K562 (cell line): Measurements from ENCODE around the gene NANS. TPM values are rescaled to one million over a fixed set of nuclear protein-coding genes. Genes with fewer than 3 reads are reported as not detected.
A peak's percentile ranks its signal among the peaks of the same experiment; 100 is the strongest.

ENCODE experiments used
- ARHGAP35 ChIP-seq: fragments of 450-650 bp; IDR thresholded peaks from 2 replicates; pipeline ENCODE4 v1.6.1; 2018; ENCODE audit not compliant: partially characterized antibody
- BCOR ChIP-seq: fragments of 450-650 bp; IDR thresholded peaks from 2 replicates; pipeline ENCODE4 v1.6.1; 2016
- CBX2 ChIP-seq: fragments of 200-600 bp; sonication (generic); IDR thresholded peaks from one replicate; pipeline ENCODE4 v1.6.1; 2012; ENCODE audit warnings: mild to moderate bottlenecking, low read length, inconsistent platforms; ENCODE audit not compliant: insufficient read depth, poor library complexity, severe bottlenecking
- DDX20 ChIP-seq: fragments of 450-650 bp; IDR thresholded peaks from 2 replicates; pipeline ENCODE4 v1.6.1; 2016; ENCODE audit warnings: missing genetic modification characterization, low read depth, mild to moderate bottlenecking, missing compliant biosample characterization, moderate library complexity
- E4F1 ChIP-seq: fragments of 250-450 bp; sonication (Bioruptor Pico); IDR thresholded peaks from 2 replicates; pipeline ENCODE4 v1.5.0; 2021; ENCODE audit warnings: mild to moderate bottlenecking, borderline replicate concordance
- HDAC1 ChIP-seq, 2 experiments: fragments of 450-650 bp; IDR thresholded peaks; 2 replicates each; pipeline ENCODE4 v1.6.1; 2016 to 2017; ENCODE audit warnings: inconsistent platforms in 1 of 2, mild to moderate bottlenecking in 1 of 2, moderate library complexity in 1 of 2
- HNRNPL ChIP-seq: fragments of 200-400 bp; formaldehyde crosslinking; IDR thresholded peaks from 2 replicates; pipeline ENCODE4 v1.6.1; 2017; ENCODE audit warnings: low read depth, mild to moderate bottlenecking, low read length
- ILF3 ChIP-seq: fragments of 450-650 bp; IDR thresholded peaks from 2 replicates; pipeline ENCODE4 v1.6.1; 2018; ENCODE audit warnings: antibody characterized with exemption, mild to moderate bottlenecking, moderate library complexity, borderline replicate concordance
- KLF16 ChIP-seq: IDR thresholded peaks from 2 replicates; pipeline ENCODE4 v1.6.1; 2016; ENCODE audit warnings: antibody characterized with exemption
- MAZ ChIP-seq, 2 experiments: fragments of 450-650 bp in 1 of 2; sonication (generic) in 1 of 2; formaldehyde crosslinking; IDR thresholded peaks in 1 of 2; conservative IDR thresholded peaks in 1 of 2; 2 replicates each; pipeline versions ENCODE4 v1.4.0 to v1.5.0; 2020; ENCODE audit warnings: mild to moderate bottlenecking in 1 of 2, missing genetic modification reagents in 1 of 2
- MCM3 ChIP-seq: fragments of 450-650 bp; IDR thresholded peaks from 2 replicates; pipeline ENCODE4 v1.6.1; 2016
- MEIS2 ChIP-seq: fragments of 450-650 bp; IDR thresholded peaks from 2 replicates; pipeline ENCODE4 v1.6.1; 2014; ENCODE audit warnings: mild to moderate bottlenecking; ENCODE audit not compliant: partially characterized antibody
- MIER1 ChIP-seq: fragments of 450-650 bp; IDR thresholded peaks from 2 replicates; pipeline ENCODE4 v1.6.1; 2016; ENCODE audit warnings: antibody characterized with exemption, mild to moderate bottlenecking, low read depth
- PHF8 ChIP-seq: fragments of 200-600 bp; sonication (generic); IDR thresholded peaks from 2 replicates; pipeline ENCODE4 v1.6.1; 2012; ENCODE audit warnings: mixed run types, mild to moderate bottlenecking, inconsistent platforms, low read length, moderate library complexity, borderline replicate concordance
- PML ChIP-seq: IDR thresholded peaks from 2 replicates; pipeline ENCODE4 v1.6.1; 2012; ENCODE audit warnings: low read length, inconsistent platforms
- RBM39 ChIP-seq: fragments of 200-400 bp; formaldehyde crosslinking; optimal IDR thresholded peaks from 2 replicates; pipeline ENCODE3; 2018; ENCODE audit warnings: low read depth, low read length
- SIN3A ChIP-seq, 2 experiments: fragments of 150-350 bp in 1 of 2; IDR thresholded peaks; 2 replicates each; pipeline ENCODE4 v1.6.1; 2011 to 2016; ENCODE audit warnings: borderline replicate concordance in 2 of 2, low read depth in 2 of 2, low read length in 2 of 2, mild to moderate bottlenecking in 2 of 2, moderate library complexity in 2 of 2; ENCODE audit not compliant: control insufficient read depth in 1 of 2
- SMARCE1 ChIP-seq: fragments of 450-650 bp; IDR thresholded peaks from 2 replicates; pipeline ENCODE4 v1.7.1; 2016; ENCODE audit warnings: mild to moderate bottlenecking
- SNIP1 ChIP-seq: fragments of 450-650 bp; IDR thresholded peaks from 2 replicates; pipeline ENCODE4 v1.7.1; 2017; ENCODE audit warnings: low read depth, mild to moderate bottlenecking
- SP2 ChIP-seq: IDR thresholded peaks from 2 replicates; pipeline ENCODE4 v1.6.1; 2011; ENCODE audit warnings: mild to moderate bottlenecking, low read depth, low read length, moderate library complexity; ENCODE audit not compliant: poor library complexity, severe bottlenecking; ENCODE audit errors: extremely low read depth
- TBL1XR1 ChIP-seq, 2 experiments: IDR thresholded peaks; 2 replicates each; pipeline ENCODE4 v1.6.1; 2012; ENCODE audit warnings: improper control_type of control experiment in 2 of 2, low read length in 2 of 2, mild to moderate bottlenecking in 1 of 2
- ZKSCAN8 ChIP-seq: fragments of 200-800 bp; sonication (Bioruptor generic); IDR thresholded peaks from 2 replicates; pipeline ENCODE4 v1.6.1; 2016; ENCODE audit warnings: missing genetic modification characterization, missing compliant biosample characterization
- ZNF174 ChIP-seq: fragments of 250-450 bp; sonication (Bioruptor Pico); IDR thresholded peaks from 2 replicates; pipeline ENCODE4 v1.4.0; 2020; ENCODE audit warnings: mild to moderate bottlenecking
- ZNF253 ChIP-seq: fragments of 250-450 bp; sonication (Bioruptor Pico); conservative IDR thresholded peaks from 2 replicates; pipeline ENCODE4 v1.6.1; 2021; ENCODE audit warnings: mild to moderate bottlenecking
- ZNF316 ChIP-seq: fragments of 450-650 bp; IDR thresholded peaks from 2 replicates; pipeline ENCODE4 v1.6.1; 2016
- ZNF778 ChIP-seq: fragments of 450-650 bp; formaldehyde crosslinking; IDR thresholded peaks from 2 replicates; pipeline ENCODE4 v1.4.0; 2020; ENCODE audit warnings: mild to moderate bottlenecking, moderate library complexity
- ZZZ3 ChIP-seq: fragments of 450-650 bp; IDR thresholded peaks from 2 replicates; pipeline ENCODE4 v1.6.1; 2016; ENCODE audit warnings: antibody characterized with exemption, mild to moderate bottlenecking, moderate library complexity
- polyA plus RNA-seq, 8 experiments: library from polyadenylated mRNA; depleted of rRNA in 4 of 8; stranded (reverse) in 5 of 8; unstranded in 3 of 8; fragments of >200 nt; fragmentation: Nextera tagmentation in 2 of 8; fragmentation: Illumina TruSeq in 1 of 8; extraction: Ambion mirVana in 2 of 8; extraction: Trizol in 1 of 8; gene quantifications; 2 replicates each; pipeline versions ENCODE4 v1.2.1 to v1.2.3, GENCODE V29; 2011 to 2014; ENCODE audit warnings: inconsistent platforms in 1 of 8, missing spikeins in 1 of 8
- total RNA-seq, 7 experiments: library from RNA; depleted of rRNA in 6 of 7; stranded (reverse); fragments of >200 nt in 6 of 7; fragmentation: Illumina TruSeq in 2 of 7; extraction: Trizol in 2 of 7; gene quantifications; 2 replicates each; pipeline versions ENCODE4 v1.2.1 to v1.2.3, GENCODE V29; 2011 to 2021; ENCODE audit warnings: low replicate concordance in 1 of 7
- TF ChIP-seq, protein P1 (sequence below): fragments of 450-650 bp; IDR thresholded peaks from one replicate; pipeline ENCODE4 v1.6.1; 2018; ENCODE audit warnings: mild to moderate bottlenecking, moderate library complexity; ENCODE audit not compliant: partially characterized antibody

Gene NANS
- total and polyA plus RNA-seq, 9 of the 15 experiments (the other 6 are each of a cell fraction or from before 2014, with no cell fraction given) = 37.1 to 181 (median 137) TPM

DNA sequence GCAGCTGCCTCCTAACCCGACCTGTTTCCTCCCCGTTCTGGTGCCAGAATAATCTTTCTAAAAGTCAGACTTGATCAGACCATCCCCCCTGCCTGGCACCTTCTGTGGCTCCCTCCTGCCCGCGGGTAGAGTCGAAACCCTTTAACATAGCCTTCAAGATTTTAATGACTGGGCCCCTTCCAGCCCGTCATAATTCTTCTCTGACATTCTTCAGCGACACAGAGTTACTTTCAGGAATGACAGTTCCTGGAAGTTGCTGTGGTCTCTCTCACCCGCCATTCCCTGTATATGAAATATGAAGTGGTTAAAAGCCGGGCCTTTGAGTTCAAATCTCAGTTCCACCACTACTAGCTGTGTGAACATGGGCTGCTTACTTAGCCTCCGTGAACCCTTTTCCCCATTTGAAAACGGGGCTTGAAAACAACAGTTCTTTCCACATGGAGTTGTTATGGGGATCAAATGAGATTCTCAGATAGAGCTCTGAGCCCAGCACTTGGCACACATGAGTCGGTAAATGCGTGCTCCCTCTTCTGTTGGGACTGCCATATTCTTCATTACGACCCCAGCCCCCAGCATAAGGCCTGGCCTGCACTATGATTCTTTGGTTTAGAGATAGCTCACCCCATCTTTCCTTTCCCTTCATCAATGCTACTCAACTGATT lies 737 bp downstream of the NANS start (continued):
- TF ChIP-seq, protein P1, sequence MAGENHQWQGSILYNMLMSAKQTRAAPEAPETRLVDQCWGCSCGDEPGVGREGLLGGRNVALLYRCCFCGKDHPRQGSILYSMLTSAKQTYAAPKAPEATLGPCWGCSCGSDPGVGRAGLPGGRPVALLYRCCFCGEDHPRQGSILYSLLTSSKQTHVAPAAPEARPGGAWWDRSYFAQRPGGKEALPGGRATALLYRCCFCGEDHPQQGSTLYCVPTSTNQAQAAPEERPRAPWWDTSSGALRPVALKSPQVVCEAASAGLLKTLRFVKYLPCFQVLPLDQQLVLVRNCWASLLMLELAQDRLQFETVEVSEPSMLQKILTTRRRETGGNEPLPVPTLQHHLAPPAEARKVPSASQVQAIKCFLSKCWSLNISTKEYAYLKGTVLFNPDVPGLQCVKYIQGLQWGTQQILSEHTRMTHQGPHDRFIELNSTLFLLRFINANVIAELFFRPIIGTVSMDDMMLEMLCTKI = no peak
- TF ChIP-seq SMARCE1 = 0 out of 2 replicates have a peak, but pooled peaks have one; percentile 42
- TF ChIP-seq MAZ (CRISPR knock-in tag; conservative IDR thresholded peaks at IDR 0.05 in 1 of 2, IDR thresholded peaks at IDR 0.05 in 1 of 2) = 0 out of 4 replicates have a peak, but pooled peaks of 1 of the 2 experiments have one; percentile 9
- no peak for TF ChIP-seq KLF16
- TF ChIP-seq ZNF778 (CRISPR knock-in tag) = no peak
- no peak for TF ChIP-seq HNRNPL
- TF ChIP-seq PHF8 = no peak
- no peak for TF ChIP-seq TBL1XR1 (IDR thresholded peaks at IDR 0.05; ENCODE audit: low read length in 2 of 2)
- no peak for TF ChIP-seq SNIP1
- TF ChIP-seq ZNF316 = no peak
- TF ChIP-seq ZKSCAN8 = no peak
- no peak for TF ChIP-seq SP2
- TF ChIP-seq CBX2 = no peak
- TF ChIP-seq HDAC1 (IDR thresholded peaks at IDR 0.05) = peak in 1 of 2 experiments; percentile 46; a peak in 3 of 4 replicates
- no peak for TF ChIP-seq MIER1
- 0 out of 4 replicates have a peak, but pooled peaks of 1 of the 2 experiments have one; percentile 16 for TF ChIP-seq SIN3A (IDR thresholded peaks at IDR 0.05; ENCODE audit: borderline replicate concordance in 2 of 2, control insufficient read depth in 1 of 2, low read depth in 2 of 2, low read length in 2 of 2)
- no peak for TF ChIP-seq ILF3
- no peak; the same call in 1 of the 2 replicates for TF ChIP-seq BCOR
- no peak for TF ChIP-seq E4F1 (CRISPR knock-in tag)
- no peak for TF ChIP-seq DDX20 (tag)
- no peak for TF ChIP-seq ZNF174 (CRISPR knock-in tag)
- TF ChIP-seq PML = peak; percentile 14; the same call in 1 of the 2 replicates
- no peak for TF ChIP-seq ZNF253 (CRISPR knock-in tag)
- TF ChIP-seq MCM3 = no peak
- TF ChIP-seq MEIS2 = peak; percentile 95
- TF ChIP-seq ZZZ3 = no peak
- TF ChIP-seq RBM39 = no peak
- no peak for TF ChIP-seq ARHGAP35
